HG03571 (cell line): ENCODE results near the gene TSEN34.
"Not testable (repeated sequence)": the region's sequence is repeated elsewhere in the genome, so short reads cannot be mapped to it uniquely, and the experiment has no call there.

Experiments used
- ATAC-seq: cut with Tn5 transposase; IDR thresholded peaks from one replicate; pipeline ENCODE4 v1.9.1; 2021; ENCODE audit not compliant: unreplicated experiment

Gene TSEN34

DNA sequence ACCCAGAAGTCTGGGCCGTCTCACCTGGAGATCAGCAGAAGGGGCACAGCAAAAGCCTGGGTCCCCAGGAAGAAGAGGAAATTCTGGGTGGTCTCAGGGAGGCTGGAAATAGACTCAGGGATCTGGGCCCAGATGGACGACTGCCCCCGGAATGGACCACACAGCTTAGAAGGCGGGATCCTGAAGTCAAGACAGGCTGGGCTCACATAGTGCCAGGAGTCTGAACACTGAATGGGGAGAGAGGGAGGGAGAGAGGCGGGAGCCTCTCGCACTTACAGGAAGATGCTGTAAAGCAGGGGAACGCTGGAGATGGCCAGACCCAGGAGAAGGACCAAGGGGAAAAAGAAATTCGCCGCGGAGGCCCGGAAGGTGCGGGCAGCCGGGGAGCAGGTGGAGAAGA is 30.3 kb upstream of the TSEN34 start:
- no peak for ATAC-seq

GRCh38 chr19:54162241-54162805 is 28.8 kb upstream of the TSEN34 start:
- no peak for ATAC-seq

- no peak for ATAC-seq
These were observed 28.2 kb upstream of the TSEN34 start for GRCh38 chr19:54162884-54163283.

DNA sequence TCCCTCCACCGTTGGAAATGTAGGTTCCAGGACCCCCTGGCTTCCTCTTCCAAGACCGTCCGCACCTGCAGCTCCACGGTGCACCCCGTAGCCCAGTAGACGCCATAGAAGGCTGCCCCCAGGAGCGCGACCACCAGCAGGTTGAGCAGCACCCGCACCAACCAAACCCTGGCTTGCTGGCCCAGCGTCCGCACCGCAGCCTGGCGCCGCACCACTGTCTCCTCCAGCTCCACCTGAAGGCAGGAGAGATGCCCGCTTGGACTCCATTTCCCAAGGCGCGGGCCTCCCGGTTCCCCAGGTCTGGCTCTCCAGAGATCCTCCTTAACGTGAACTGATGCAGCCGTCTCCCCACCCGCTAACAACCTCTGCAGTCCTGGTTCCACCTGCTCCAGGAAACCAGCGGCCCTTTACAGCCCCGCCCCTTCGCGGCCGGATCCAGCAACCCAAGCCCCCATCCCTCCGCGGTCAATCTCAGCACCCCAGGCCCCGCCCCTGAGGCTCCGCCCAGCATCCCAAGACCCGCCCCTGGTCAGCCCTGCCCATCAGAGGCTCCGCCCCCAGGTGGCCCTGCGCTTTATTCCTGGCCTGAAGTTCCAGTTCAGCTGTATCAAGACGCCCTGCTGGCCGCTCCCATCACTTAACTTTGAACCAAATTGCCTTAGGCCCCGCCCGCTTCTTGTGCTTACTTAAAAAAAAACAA is 26.6 kb upstream of the TSEN34 start:
- no peak for ATAC-seq

GRCh38 chr19:54165222-54165621 is 25.9 kb upstream of the TSEN34 start:
- no peak for ATAC-seq

GRCh38 chr19:54168174-54168917 is 22.8 kb upstream of the TSEN34 start:
- ATAC-seq = no peak

DNA sequence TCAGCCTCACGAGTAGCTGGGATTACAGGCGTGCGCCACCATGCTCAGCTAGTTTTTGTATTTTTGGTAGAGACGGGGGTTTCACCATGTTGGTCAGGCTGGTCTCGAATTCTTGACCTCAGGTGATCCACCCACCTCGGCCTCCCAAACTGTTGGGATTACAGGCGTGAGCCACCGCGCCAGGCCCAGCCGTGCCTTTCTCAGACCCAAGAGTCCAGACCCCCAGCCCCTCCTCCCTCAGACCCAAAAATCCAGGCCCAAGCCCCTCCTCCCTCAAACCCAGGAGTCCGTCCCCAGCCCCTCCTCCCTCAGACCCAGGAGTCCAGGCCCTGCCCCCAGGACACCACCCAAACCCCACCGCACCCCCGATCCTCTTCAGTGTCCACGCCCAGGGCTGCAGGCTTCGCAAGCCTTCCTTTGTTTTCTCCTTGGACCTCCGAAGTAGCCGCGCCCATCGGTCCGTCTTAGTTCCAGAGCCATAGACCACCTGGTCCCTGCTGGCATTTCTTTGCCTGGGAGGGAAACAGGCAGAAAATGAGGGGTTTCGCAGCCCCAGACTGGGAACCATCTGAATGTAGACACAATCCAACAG is 21.9 kb upstream of the TSEN34 start:
- ATAC-seq = no peak

DNA sequence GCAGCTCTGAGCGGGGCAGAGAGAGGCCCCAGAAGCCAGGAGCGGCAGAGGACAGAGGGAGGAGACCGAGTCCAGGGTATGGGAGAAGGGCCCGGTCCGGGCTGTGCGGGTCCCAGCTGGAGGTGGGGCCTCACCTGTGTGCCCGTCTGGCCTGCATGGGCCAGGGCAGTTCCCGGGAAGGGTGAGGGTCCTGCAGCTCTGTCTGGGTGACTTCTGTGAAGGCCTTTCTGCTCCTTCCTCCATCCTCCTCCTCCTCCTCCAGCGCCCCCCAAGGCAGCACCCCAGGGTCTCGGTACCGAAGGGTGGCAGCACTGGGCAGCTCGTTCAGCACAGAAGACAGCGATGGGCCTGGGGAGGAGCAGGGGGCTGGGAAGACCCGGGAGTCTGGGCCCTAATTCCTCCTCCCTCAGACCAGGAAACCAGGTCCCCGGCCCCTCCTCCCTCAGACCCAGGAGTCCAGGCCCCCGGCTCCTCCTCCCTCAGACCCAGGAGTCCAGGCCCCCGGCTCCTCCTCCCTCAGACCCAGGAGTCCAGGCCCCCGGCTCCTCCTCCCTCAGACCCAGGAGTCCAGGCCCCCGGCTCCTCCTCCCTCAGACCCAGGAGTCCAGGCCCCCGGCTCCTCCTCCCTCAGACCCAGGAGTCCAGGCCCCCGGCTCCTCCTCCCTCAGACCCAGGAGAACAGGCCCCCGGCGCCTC is 19.2 kb upstream of the TSEN34 start:
- ATAC-seq = not testable (repeated sequence)

DNA sequence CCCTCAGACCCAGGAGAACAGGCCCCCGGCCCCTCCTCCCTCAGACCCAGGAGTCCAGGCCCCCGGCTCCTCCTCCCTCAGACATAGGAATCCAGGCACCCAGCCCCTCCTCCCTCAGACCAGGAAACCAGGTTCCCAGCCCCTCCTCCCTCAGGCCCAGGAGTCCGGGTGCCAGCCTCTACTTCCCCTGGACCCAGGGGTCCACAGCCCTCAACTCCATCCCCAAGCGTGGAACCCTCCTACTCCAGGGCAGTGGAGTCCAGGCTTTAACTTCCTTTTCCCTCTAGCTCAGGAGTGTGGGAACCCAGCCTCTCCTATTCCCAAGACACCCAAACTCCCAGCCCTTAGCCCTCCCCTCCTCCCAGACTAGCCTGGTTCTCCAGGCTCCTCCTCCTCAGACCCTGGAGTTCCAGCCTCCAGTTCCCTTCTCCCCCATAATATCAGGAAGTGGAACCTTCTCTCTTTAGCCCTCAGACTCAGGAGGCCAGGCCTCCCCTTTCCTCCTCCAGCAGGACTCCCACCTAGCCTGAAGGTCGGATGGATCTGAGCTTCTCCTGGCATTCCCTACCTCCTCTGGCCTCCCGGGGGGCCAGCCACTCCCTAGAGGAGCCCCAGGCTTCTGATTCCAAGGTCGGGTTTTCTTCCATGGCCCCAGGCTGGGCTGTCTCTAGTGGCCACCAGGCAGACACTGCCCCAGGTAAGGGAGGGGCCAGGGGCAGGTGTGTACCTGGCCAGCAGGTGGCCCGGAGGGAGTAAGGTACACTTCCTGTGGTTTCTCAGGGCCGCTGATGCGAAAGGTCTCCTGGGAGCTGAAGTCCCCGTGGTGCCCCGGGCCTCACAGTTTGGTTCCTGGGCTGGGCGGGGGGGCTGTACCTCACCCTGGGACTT is 18.4 kb upstream of the TSEN34 start, which contains the start of gene TMC4:
Gene TMC4 (minus strand): TSS at position 690 of the 888 bp plus-strand sequence. CDS start 43 bp downstream, at position 647.
- no peak for ATAC-seq

DNA sequence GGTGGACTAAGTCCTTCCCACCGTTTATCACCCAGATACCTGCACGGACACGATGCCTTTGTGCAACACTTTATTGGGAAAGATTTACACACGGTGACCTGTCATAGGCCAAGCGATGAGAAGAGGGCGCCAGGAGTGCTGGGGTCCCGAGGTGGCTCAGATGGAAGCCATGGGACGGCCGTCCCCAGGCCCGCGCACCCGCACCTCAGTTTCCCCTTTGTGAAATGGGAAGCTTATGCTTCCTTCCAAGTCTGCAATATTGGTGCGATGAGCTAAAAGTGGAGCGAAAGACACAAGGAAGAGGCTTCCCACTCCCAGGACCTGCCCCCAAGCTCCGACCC is 17.8 kb upstream of the TSEN34 start:
- ATAC-seq = no peak

- no peak for ATAC-seq
These were observed 16.9 kb upstream of the TSEN34 start for GRCh38 chr19:54173951-54174834.

- no peak for ATAC-seq
These were observed 12.4 kb upstream of the TSEN34 start for GRCh38 chr19:54178581-54179261.

- no peak for ATAC-seq
These were observed 11.8 kb upstream of the TSEN34 start for GRCh38 chr19:54179262-54179852.

GRCh38 chr19:54179921-54180461 is 11.1 kb upstream of the TSEN34 start:
- no peak for ATAC-seq

- no peak for ATAC-seq
These were observed 10.4 kb upstream of the TSEN34 start for GRCh38 chr19:54180691-54181091.

DNA sequence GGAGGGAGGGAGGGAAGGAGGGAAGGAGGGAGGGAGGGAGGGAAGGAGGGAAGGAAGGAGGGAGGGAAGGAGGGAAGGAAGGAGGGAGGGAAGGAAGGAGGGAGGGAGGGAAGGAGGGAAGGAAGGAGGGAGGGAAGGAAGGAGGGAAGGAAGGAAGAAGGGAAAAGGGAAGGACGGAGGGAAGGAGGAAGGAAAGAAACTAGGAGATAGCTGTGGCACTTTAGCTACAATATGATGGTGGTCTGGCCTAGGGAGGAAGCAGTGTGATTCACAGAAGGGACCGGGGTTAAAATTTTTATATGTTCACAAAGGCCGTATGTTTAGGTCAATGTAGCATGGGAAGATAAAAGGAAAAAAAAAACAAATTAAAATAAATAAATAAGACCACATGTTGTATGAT is 9.2 kb upstream of the TSEN34 start:
- not testable (repeated sequence) for ATAC-seq

DNA sequence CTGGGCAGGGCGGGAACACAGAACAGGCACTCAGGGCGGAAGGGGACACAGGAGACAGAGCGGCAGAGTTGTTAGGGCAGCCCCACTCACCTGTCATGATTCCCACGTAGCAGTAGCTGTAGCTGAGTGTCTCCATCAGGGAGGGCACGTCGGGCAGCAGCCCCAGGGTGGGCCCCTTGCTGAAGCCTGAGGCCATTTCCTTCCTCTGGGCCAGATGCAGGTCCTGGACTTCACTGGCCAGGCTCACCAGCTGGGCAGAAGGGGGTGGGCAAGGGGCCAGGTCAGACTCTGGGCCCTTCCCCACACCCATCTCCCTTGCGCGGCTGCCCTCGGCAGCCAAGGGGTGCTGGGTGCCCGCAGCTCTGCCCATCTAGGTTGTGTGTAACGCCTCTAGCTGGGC is 7.7 kb upstream of the TSEN34 start:
- ATAC-seq = no peak

- no peak for ATAC-seq
These were observed 4.8 kb upstream of the TSEN34 start for GRCh38 chr19:54186351-54186750.
